Stimulated activated CD4-positive, alpha-beta T cell treated with anti-CD3 and anti-CD28 coated beads, TNF-alpha, amount 100 ng/mL, for 24 hours (primary cell): ENCODE measurements around the gene LETMD1.
A peak's percentile ranks its signal among the peaks of the same experiment; 100 is the strongest.

Experiments used
- DNase-seq, 3 experiments: peaks; one replicate each; pipeline ENCODE4 v3.0.0-alpha.2; 2020; ENCODE audit warnings: low read depth in 3 of 3

Gene LETMD1

GRCh38 chr12:51025836-51026638, 22.1 kb upstream of the LETMD1 start, which contains the start of gene SLC11A2:
TSS of gene SLC11A2 (minus strand) at chr12:51026384. CDS start at chr12:51010728, 15,656 bp downstream.
- peak; percentile 83 to 95 (median 92) for DNase-seq

- no peak for DNase-seq
Observed at GRCh38 chr12:51027342-51027835, 20.7 kb upstream of the LETMD1 start.

- DNase-seq: no peak
Observed at GRCh38 chr12:51028126-51028812, 19.9 kb upstream of the LETMD1 start.

GRCh38 chr12:51028813-51029150, 19.3 kb upstream of the LETMD1 start:
- DNase-seq: no peak

- DNase-seq: no peak
Observed at GRCh38 chr12:51033048-51033447, 15.1 kb upstream of the LETMD1 start.

GRCh38 chr12:51033457-51034089, 14.6 kb upstream of the LETMD1 start:
- no peak for DNase-seq

GRCh38 chr12:51036279-51036678, 11.8 kb upstream of the LETMD1 start:
- DNase-seq: no peak

- no peak for DNase-seq
Observed at GRCh38 chr12:51048661-51049251, 629 bp downstream of the LETMD1 start.

GRCh38 chr12:51049525-51049924, 1.4 kb downstream of the LETMD1 start:
- DNase-seq: no peak

GRCh38 chr12:51051787-51052186, 3.7 kb downstream of the LETMD1 start:
- no peak for DNase-seq

GRCh38 chr12:51055060-51055459, 6.9 kb downstream of the LETMD1 start:
- no peak for DNase-seq

GRCh38 chr12:51056242-51056641, 8.1 kb downstream of the LETMD1 start:
- no peak for DNase-seq

GRCh38 chr12:51059086-51059485, 11.0 kb downstream of the LETMD1 start:
- DNase-seq: no peak

GRCh38 chr12:51062631-51063397, 14.7 kb downstream of the LETMD1 start:
- DNase-seq: no peak

- no peak for DNase-seq
Observed at GRCh38 chr12:51065530-51065929, 17.4 kb downstream of the LETMD1 start.

- DNase-seq: no peak
Observed at GRCh38 chr12:51067229-51067628, 19.1 kb downstream of the LETMD1 start.

GRCh38 chr12:51067771-51068170, 19.6 kb downstream of the LETMD1 start:
- DNase-seq: no peak

GRCh38 chr12:51070004-51070403, 21.9 kb downstream of the LETMD1 start:
- DNase-seq: no peak

- DNase-seq: no peak
Observed at GRCh38 chr12:51071663-51072062, 23.5 kb downstream of the LETMD1 start.

- DNase-seq: no peak
Observed at GRCh38 chr12:51075390-51075789, 27.3 kb downstream of the LETMD1 start.

- peak in 1 of 3 experiments; percentile 29 for DNase-seq
Observed at GRCh38 chr12:51076236-51076930, 28.3 kb downstream of the LETMD1 start.
